CD4-positive, alpha-beta T cell treated with Interleukin-4 for 4 hours (primary cell): Measurements from ENCODE around the gene OXCT2.
"Not testable (repeated sequence)": the region's sequence is repeated elsewhere in the genome, so short reads cannot be mapped to it uniquely, and the experiment has no call there.

Experiments used
- DNase-seq: peaks from one replicate; pipeline ENCODE4 v3.0.0-alpha.2; 2020

OXCT2 gene

GRCh38 chr1:39787108-39787375, 15.9 kb upstream of the OXCT2 start:
- not testable (repeated sequence) for DNase-seq

- not testable (repeated sequence) for DNase-seq
Observed at GRCh38 chr1:39786303-39787107, 15.4 kb upstream of the OXCT2 start.

- not testable (repeated sequence) for DNase-seq
Observed at GRCh38 chr1:39782685-39783084, 11.5 kb upstream of the OXCT2 start.

- DNase-seq = no peak
Observed at GRCh38 chr1:39782103-39782502, 11.0 kb upstream of the OXCT2 start.

- DNase-seq = no peak
Observed at GRCh38 chr1:39781349-39781715, 10.2 kb upstream of the OXCT2 start.

GRCh38 chr1:39779821-39780220, 8.7 kb upstream of the OXCT2 start:
- no peak for DNase-seq

- no peak for DNase-seq
Observed at GRCh38 chr1:39779137-39779536, 8.0 kb upstream of the OXCT2 start.

- DNase-seq = not testable (repeated sequence)
Observed at GRCh38 chr1:39778463-39779099, 7.4 kb upstream of the OXCT2 start.

- not testable (repeated sequence) for DNase-seq
Observed at GRCh38 chr1:39777896-39778295, 6.7 kb upstream of the OXCT2 start.

- DNase-seq = no peak
Observed at GRCh38 chr1:39777306-39777705, 6.2 kb upstream of the OXCT2 start.

GRCh38 chr1:39776886-39777285, 5.7 kb upstream of the OXCT2 start:
- DNase-seq = no peak

GRCh38 chr1:39776400-39776713, 5.2 kb upstream of the OXCT2 start:
- no peak for DNase-seq

- not testable (repeated sequence) for DNase-seq
Observed at GRCh38 chr1:39775676-39776399, 4.7 kb upstream of the OXCT2 start.

- not testable (repeated sequence) for DNase-seq
Observed at GRCh38 chr1:39775141-39775540, 4.0 kb upstream of the OXCT2 start.

- not testable (repeated sequence) for DNase-seq
Observed at GRCh38 chr1:39773369-39773979, 2.3 kb upstream of the OXCT2 start.

GRCh38 chr1:39770100-39771021, 787 bp downstream of the OXCT2 start:
- not testable (repeated sequence) for DNase-seq

- DNase-seq = not testable (repeated sequence)
Observed at GRCh38 chr1:39769502-39769901, 1.6 kb downstream of the OXCT2 start.

- not testable (repeated sequence) for DNase-seq
Observed at GRCh38 chr1:39766466-39766865, 4.7 kb downstream of the OXCT2 start.

- not testable (repeated sequence) for DNase-seq
Observed at GRCh38 chr1:39764512-39764911, 6.6 kb downstream of the OXCT2 start.

- DNase-seq = not testable (repeated sequence)
Observed at GRCh38 chr1:39763619-39764374, 7.4 kb downstream of the OXCT2 start.
